HEK293 (cell line): ENCODE measurements around the gene PRUNE1.

ENCODE experiments used
- HOXC10 ChIP-seq: sonication (generic); formaldehyde crosslinking; IDR thresholded peaks from 2 replicates; pipeline ENCODE4 v1.8.1; 2023; ENCODE audit warnings: mild to moderate bottlenecking, missing genetic modification reagents
- HOXD13 ChIP-seq: sonication (generic); formaldehyde crosslinking; IDR thresholded peaks from 2 replicates; pipeline ENCODE4 v1.8.0; 2022; ENCODE audit warnings: missing genetic modification reagents, borderline replicate concordance
- KLF10 ChIP-seq: fragments of 450-650 bp; IDR thresholded peaks from 2 replicates; pipeline ENCODE4 v1.5.1; 2018; ENCODE audit warnings: missing biosample characterization, mild to moderate bottlenecking, missing genetic modification characterization
- KLF7 ChIP-seq: fragments of 450-650 bp; formaldehyde crosslinking; IDR thresholded peaks from 2 replicates; pipeline ENCODE4 v1.5.1; 2016; ENCODE audit warnings: missing biosample characterization, missing genetic modification characterization, borderline replicate concordance
- MYNN ChIP-seq: fragments of 450-650 bp; formaldehyde crosslinking; IDR thresholded peaks from 2 replicates; pipeline ENCODE4 v1.5.1; 2016; ENCODE audit warnings: missing biosample characterization, missing genetic modification characterization, borderline replicate concordance
- PATZ1 ChIP-seq: fragments of 450-650 bp; formaldehyde crosslinking; IDR thresholded peaks from 2 replicates; pipeline ENCODE4 v1.5.1; 2016; ENCODE audit warnings: missing biosample characterization, missing genetic modification characterization
- PRDM1 ChIP-seq: fragments of 450-650 bp; formaldehyde crosslinking; IDR thresholded peaks from 2 replicates; pipeline ENCODE4; 2016; ENCODE audit warnings: missing biosample characterization, missing genetic modification characterization
- ZFHX2 ChIP-seq: fragments of 450-650 bp; formaldehyde crosslinking; conservative IDR thresholded peaks from 2 replicates; pipeline ENCODE4 v1.5.1; 2016; ENCODE audit warnings: missing biosample characterization, missing genetic modification characterization
- ZNF133 ChIP-seq: fragments of 450-650 bp; formaldehyde crosslinking; IDR thresholded peaks from 2 replicates; pipeline ENCODE4 v1.5.1; 2016; ENCODE audit warnings: missing biosample characterization, missing genetic modification characterization
- ZNF146 ChIP-seq: fragments of 450-650 bp; formaldehyde crosslinking; IDR thresholded peaks from 2 replicates; pipeline ENCODE4 v1.5.1; 2016; ENCODE audit warnings: missing biosample characterization, missing genetic modification characterization
- ZNF24 ChIP-seq: fragments of 450-650 bp; formaldehyde crosslinking; IDR thresholded peaks from 2 replicates; pipeline ENCODE4 v1.5.1; 2016; ENCODE audit warnings: missing biosample characterization, missing genetic modification characterization
- ZNF324 ChIP-seq: fragments of 450-650 bp; formaldehyde crosslinking; IDR thresholded peaks from 2 replicates; pipeline ENCODE4 v1.5.1; 2016; ENCODE audit warnings: missing biosample characterization, missing genetic modification characterization
- ZNF341 ChIP-seq: fragments of 450-650 bp; formaldehyde crosslinking; IDR thresholded peaks from 2 replicates; pipeline ENCODE4; 2016; ENCODE audit warnings: low read depth, missing biosample characterization, missing genetic modification characterization
- ZNF394 ChIP-seq: fragments of 450-650 bp; formaldehyde crosslinking; IDR thresholded peaks from 2 replicates; pipeline ENCODE4 v1.5.1; 2016; ENCODE audit warnings: missing biosample characterization, missing genetic modification characterization, mild to moderate bottlenecking, moderate library complexity, borderline replicate concordance
- ZNF398 ChIP-seq: fragments of 450-650 bp; formaldehyde crosslinking; IDR thresholded peaks from 2 replicates; pipeline ENCODE4 v1.5.1; 2017; ENCODE audit warnings: missing biosample characterization, missing genetic modification characterization
- ZNF473 ChIP-seq: fragments of 450-650 bp; formaldehyde crosslinking; IDR thresholded peaks from 2 replicates; pipeline ENCODE4 v1.5.1; 2017; ENCODE audit warnings: missing biosample characterization, missing genetic modification characterization
- ZNF514 ChIP-seq: fragments of 450-650 bp; formaldehyde crosslinking; IDR thresholded peaks from 2 replicates; pipeline ENCODE4 v1.5.1; 2016; ENCODE audit warnings: missing biosample characterization, missing genetic modification characterization
- ZNF518A ChIP-seq: fragments of 450-650 bp; formaldehyde crosslinking; conservative IDR thresholded peaks from 2 replicates; pipeline ENCODE4 v1.5.1; 2016; ENCODE audit warnings: low read depth, missing biosample characterization, missing genetic modification characterization
- ZNF600 ChIP-seq: fragments of 450-650 bp; formaldehyde crosslinking; IDR thresholded peaks from 2 replicates; pipeline ENCODE4 v1.5.1; 2016; ENCODE audit warnings: missing biosample characterization, missing genetic modification characterization
- ZNF626 ChIP-seq: fragments of 450-650 bp; sonication (Bioruptor Pico); formaldehyde crosslinking; IDR thresholded peaks from 2 replicates; pipeline ENCODE4 v1.5.1; 2018; ENCODE audit warnings: missing biosample characterization, missing genetic modification characterization, inconsistent platforms
- ZNF670 ChIP-seq: fragments of 450-650 bp; formaldehyde crosslinking; IDR thresholded peaks from 2 replicates; pipeline ENCODE4 v1.5.1; 2016; ENCODE audit warnings: missing biosample characterization, missing genetic modification characterization, low read depth
- ZNF777 ChIP-seq: fragments of 450-650 bp; formaldehyde crosslinking; IDR thresholded peaks from 2 replicates; pipeline ENCODE4 v1.5.1; 2017; ENCODE audit warnings: missing biosample characterization, missing genetic modification characterization, borderline replicate concordance
- ZNF837 ChIP-seq: fragments of 450-650 bp; formaldehyde crosslinking; IDR thresholded peaks from 2 replicates; pipeline ENCODE4 v1.5.1; 2016; ENCODE audit warnings: missing biosample characterization, missing genetic modification characterization
- ZXDB ChIP-seq: fragments of 450-650 bp; formaldehyde crosslinking; IDR thresholded peaks from 2 replicates; pipeline ENCODE4 v1.5.1; 2016; ENCODE audit warnings: missing biosample characterization, missing genetic modification characterization
- TF ChIP-seq, protein P1 (sequence below): fragments of 450-650 bp; formaldehyde crosslinking; IDR thresholded peaks from 2 replicates; pipeline ENCODE4 v1.5.1; 2016; ENCODE audit warnings: missing biosample characterization, missing genetic modification characterization, borderline replicate concordance
- TF ChIP-seq, protein P2 (sequence below): fragments of 450-650 bp; formaldehyde crosslinking; IDR thresholded peaks from 2 replicates; pipeline ENCODE4 v1.5.1; 2016; ENCODE audit warnings: missing biosample characterization, missing genetic modification characterization, low read depth

Gene PRUNE1

GRCh38 chr1:150970808-150971582, 37.3 kb upstream of the PRUNE1 start (continued):
- TF ChIP-seq ZNF146 (no peak), ZNF394 (tag by site-specific recombination) (no peak), ZNF600 (tag by site-specific recombination) (peak; percentile 95), ZNF777 (tag by site-specific recombination) (no peak), HOXD13 (CRISPR knock-in tag) (no peak), ZNF341 (tag by site-specific recombination) (peak; percentile 72), PRDM1 (peak; percentile 86), ZNF24 (tag by site-specific recombination) (no peak), ZXDB (tag by site-specific recombination) (no peak), ZNF626 (tag by site-specific recombination) (no peak), ZNF837 (tag by site-specific recombination) (no peak), KLF10 (tag by site-specific recombination) (no peak), ZNF518A (tag by site-specific recombination) (no peak), PATZ1 (peak; percentile 12; the same call in 1 of the 2 replicates), ZNF670 (tag by site-specific recombination) (no peak), ZNF473 (no peak), ZNF133 (tag by site-specific recombination) (no peak), ZFHX2 (tag by site-specific recombination) (0 out of 2 replicates have a peak, but pooled peaks have one; percentile 11), MYNN (tag by site-specific recombination) (no peak), HOXC10 (no peak), KLF7 (tag by site-specific recombination) (no peak), ZNF324 (tag by site-specific recombination) (no peak), ZNF514 (tag by site-specific recombination) (no peak), ZNF398 (tag by site-specific recombination) (peak; percentile 45)
- TF ChIP-seq, protein P1, sequence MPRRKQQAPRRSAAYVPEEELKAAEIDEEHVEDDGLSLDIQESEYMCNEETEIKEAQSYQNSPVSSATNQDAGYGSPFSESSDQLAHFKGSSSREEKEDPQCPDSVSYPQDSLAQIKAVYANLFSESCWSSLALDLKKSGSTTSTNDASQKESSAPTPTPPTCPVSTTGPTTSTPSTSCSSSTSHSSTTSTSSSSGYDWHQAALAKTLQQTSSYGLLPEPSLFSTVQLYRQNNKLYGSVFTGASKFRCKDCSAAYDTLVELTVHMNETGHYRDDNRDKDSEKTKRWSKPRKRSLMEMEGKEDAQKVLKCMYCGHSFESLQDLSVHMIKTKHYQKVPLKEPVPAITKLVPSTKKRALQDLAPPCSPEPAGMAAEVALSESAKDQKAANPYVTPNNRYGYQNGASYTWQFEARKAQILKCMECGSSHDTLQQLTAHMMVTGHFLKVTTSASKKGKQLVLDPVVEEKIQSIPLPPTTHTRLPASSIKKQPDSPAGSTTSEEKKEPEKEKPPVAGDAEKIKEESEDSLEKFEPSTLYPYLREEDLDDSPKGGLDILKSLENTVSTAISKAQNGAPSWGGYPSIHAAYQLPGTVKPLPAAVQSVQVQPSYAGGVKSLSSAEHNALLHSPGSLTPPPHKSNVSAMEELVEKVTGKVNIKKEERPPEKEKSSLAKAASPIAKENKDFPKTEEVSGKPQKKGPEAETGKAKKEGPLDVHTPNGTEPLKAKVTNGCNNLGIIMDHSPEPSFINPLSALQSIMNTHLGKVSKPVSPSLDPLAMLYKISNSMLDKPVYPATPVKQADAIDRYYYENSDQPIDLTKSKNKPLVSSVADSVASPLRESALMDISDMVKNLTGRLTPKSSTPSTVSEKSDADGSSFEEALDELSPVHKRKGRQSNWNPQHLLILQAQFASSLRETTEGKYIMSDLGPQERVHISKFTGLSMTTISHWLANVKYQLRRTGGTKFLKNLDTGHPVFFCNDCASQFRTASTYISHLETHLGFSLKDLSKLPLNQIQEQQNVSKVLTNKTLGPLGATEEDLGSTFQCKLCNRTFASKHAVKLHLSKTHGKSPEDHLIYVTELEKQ (tag by site-specific recombination), result no peak
- TF ChIP-seq, protein P2, sequence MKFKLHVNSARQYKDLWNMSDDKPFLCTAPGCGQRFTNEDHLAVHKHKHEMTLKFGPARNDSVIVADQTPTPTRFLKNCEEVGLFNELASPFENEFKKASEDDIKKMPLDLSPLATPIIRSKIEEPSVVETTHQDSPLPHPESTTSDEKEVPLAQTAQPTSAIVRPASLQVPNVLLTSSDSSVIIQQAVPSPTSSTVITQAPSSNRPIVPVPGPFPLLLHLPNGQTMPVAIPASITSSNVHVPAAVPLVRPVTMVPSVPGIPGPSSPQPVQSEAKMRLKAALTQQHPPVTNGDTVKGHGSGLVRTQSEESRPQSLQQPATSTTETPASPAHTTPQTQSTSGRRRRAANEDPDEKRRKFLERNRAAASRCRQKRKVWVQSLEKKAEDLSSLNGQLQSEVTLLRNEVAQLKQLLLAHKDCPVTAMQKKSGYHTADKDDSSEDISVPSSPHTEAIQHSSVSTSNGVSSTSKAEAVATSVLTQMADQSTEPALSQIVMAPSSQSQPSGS (tag by site-specific recombination), result no peak
